ENCODE data around the gene TNFRSF25.
A peak's percentile ranks its signal among the peaks of the same experiment; 100 is the strongest.
"Not testable (repeated sequence)": the region's sequence is repeated elsewhere in the genome, so short reads cannot be mapped to it uniquely, and the experiment has no call there.

TNFRSF25 gene

GRCh38 chr1:6468729-6469461 lies 2.9 kb upstream of the TNFRSF25 start:
- no peak for DNase-seq (ENCODE audit: low read depth in 3 of 3)

- DNase-seq (ENCODE audit: low read depth in 3 of 3) = no peak
Measured at GRCh38 chr1:6467744-6468688, 2.0 kb upstream of the TNFRSF25 start.

- no peak for DNase-seq (ENCODE audit: low read depth in 3 of 3)
Measured at GRCh38 chr1:6467224-6467623, 1.3 kb upstream of the TNFRSF25 start.

GRCh38 chr1:6466751-6467150 lies 778 bp upstream of the TNFRSF25 start:
- DNase-seq (ENCODE audit: low read depth in 3 of 3) = no peak

- no peak for DNase-seq (ENCODE audit: low read depth in 3 of 3)
Measured at GRCh38 chr1:6465461-6466005, 440 bp downstream of the TNFRSF25 start.

- DNase-seq (ENCODE audit: low read depth in 3 of 3) = no peak
Measured at GRCh38 chr1:6464915-6465314, 1.1 kb downstream of the TNFRSF25 start.

GRCh38 chr1:6464514-6464836 lies 1.5 kb downstream of the TNFRSF25 start:
- no peak for DNase-seq (ENCODE audit: low read depth in 3 of 3)

- no peak for DNase-seq (ENCODE audit: low read depth in 3 of 3)
Measured at GRCh38 chr1:6463120-6463412, 2.9 kb downstream of the TNFRSF25 start.

- DNase-seq (ENCODE audit: low read depth in 3 of 3) = no peak
Measured at GRCh38 chr1:6462412-6463119, 3.4 kb downstream of the TNFRSF25 start.

GRCh38 chr1:6461538-6462411 lies 4.2 kb downstream of the TNFRSF25 start:
- no peak for DNase-seq (ENCODE audit: low read depth in 3 of 3)

GRCh38 chr1:6461051-6461530 lies 4.9 kb downstream of the TNFRSF25 start:
- no peak for DNase-seq (ENCODE audit: low read depth in 3 of 3)

GRCh38 chr1:6460301-6461050 lies 5.5 kb downstream of the TNFRSF25 start:
- DNase-seq (ENCODE audit: low read depth in 3 of 3) = peak; percentile 68 to 97 (median 93)

GRCh38 chr1:6459850-6460265 lies 6.1 kb downstream of the TNFRSF25 start:
- DNase-seq (ENCODE audit: low read depth in 3 of 3) = peak in 2 of 3 experiments; percentile 32 to 57

GRCh38 chr1:6456800-6457466 lies 9.0 kb downstream of the TNFRSF25 start:
- DNase-seq (ENCODE audit: low read depth in 3 of 3) = no peak

GRCh38 chr1:6455752-6456520 lies 10.0 kb downstream of the TNFRSF25 start:
- not testable (repeated sequence) for DNase-seq (ENCODE audit: low read depth in 3 of 3)

- no peak for DNase-seq (ENCODE audit: low read depth in 3 of 3)
Measured at GRCh38 chr1:6454856-6455751, 10.9 kb downstream of the TNFRSF25 start.

- DNase-seq (ENCODE audit: low read depth in 3 of 3) = not testable (repeated sequence)
Measured at GRCh38 chr1:6453895-6454855, 11.8 kb downstream of the TNFRSF25 start.
